Peyer's patch (tissue), 4 donors: ENCODE data around the gene CADPS2.

Experiments used
- CTCF ChIP-seq, 6 experiments: fragments of 450-650 bp in 4 of 6; fragments of 200-600 bp in 2 of 6; sonication (generic) in 1 of 6; IDR thresholded peaks; one replicate each; pipeline ENCODE4 v1.5.1; 2017 to 2019; ENCODE audit warnings: antibody characterized with exemption in 6 of 6, mild to moderate bottlenecking in 3 of 6, moderate library complexity in 1 of 6
- POLR2A ChIP-seq, 2 donors: fragments of 450-650 bp; IDR thresholded peaks; one replicate each; pipeline ENCODE4 v1.5.1; 2017; ENCODE audit warnings: antibody characterized with exemption in 2 of 2, mild to moderate bottlenecking in 2 of 2, moderate library complexity in 2 of 2

GRCh38 chr7:122416336-122416735 lies 469.9 kb downstream of the CADPS2 start:
- no peak for TF ChIP-seq CTCF (IDR thresholded peaks at IDR 0.05)
- no peak for TF ChIP-seq POLR2A (IDR thresholded peaks at IDR 0.05)
